MG63 (cell line): ENCODE results near the gene PLET1. TPM values are rescaled to one million over a fixed set of nuclear protein-coding genes. Genes with fewer than 3 reads are reported as not detected.

Experiments used
- DNase-seq: peaks from one replicate; pipeline ENCODE4 v3.0.0-alpha.2; 2020
- H3K27me3 ChIP-seq: fragments of 250-450 bp; sonication (Bioruptor Pico); 2 replicates; pipeline ENCODE4 v1.5.1; 2020; ENCODE audit warnings: mild to moderate bottlenecking, moderate library complexity
- H3K36me3 ChIP-seq: fragments of 250-450 bp; sonication (Bioruptor Pico); 2 replicates; pipeline ENCODE4 v1.5.1; 2020; ENCODE audit warnings: mild to moderate bottlenecking, moderate library complexity
- H3K4me3 ChIP-seq: fragments of 250-450 bp; sonication (Bioruptor Pico); 2 replicates; pipeline ENCODE4 v1.5.1; 2020; ENCODE audit warnings: mild to moderate bottlenecking, moderate library complexity
- H3K9me3 ChIP-seq: fragments of 250-450 bp; sonication (Bioruptor Pico); 2 replicates; pipeline ENCODE4 v1.5.1; 2020; ENCODE audit warnings: mild to moderate bottlenecking, moderate library complexity
- total RNA-seq: library from RNA; depleted of rRNA; stranded (reverse); fragments of >200 nt; shearing (Covaris generic); gene quantifications from 2 replicates; pipeline ENCODE4 v1.2.3, GENCODE V29; 2014; ENCODE audit warnings: low replicate concordance

Gene PLET1
- total RNA-seq, 1 experiment from 2014 or later, result not detected

DNA sequence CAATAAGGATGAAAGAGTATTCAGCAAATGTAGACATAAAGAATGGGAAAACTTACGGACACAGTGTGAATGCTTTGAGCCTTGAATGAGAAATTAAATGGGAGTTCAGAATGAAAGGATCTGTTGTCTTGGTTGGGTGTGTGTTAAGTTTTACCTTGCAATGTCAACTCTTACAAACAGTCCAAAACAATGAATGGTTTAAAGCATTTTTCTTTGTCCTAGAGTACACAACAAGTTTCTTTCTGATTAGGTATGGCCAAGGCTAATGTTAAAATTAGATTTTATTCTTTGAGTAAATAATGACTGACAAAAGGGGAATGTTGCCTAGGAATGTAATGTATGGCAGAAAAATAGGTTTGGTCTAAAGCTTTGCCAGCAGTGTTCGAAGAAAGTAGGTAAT, 32.0 kb downstream of the PLET1 start:
- Histone ChIP-seq H3K27me3 (no peaks in the 10 kb centered on the region), H3K4me3 (no peak overlapping the region), H3K36me3 (peaks cover 35% of the 10 kb centered on the region), H3K9me3 (no peaks in the 10 kb centered on the region)
- no peak for DNase-seq

DNA sequence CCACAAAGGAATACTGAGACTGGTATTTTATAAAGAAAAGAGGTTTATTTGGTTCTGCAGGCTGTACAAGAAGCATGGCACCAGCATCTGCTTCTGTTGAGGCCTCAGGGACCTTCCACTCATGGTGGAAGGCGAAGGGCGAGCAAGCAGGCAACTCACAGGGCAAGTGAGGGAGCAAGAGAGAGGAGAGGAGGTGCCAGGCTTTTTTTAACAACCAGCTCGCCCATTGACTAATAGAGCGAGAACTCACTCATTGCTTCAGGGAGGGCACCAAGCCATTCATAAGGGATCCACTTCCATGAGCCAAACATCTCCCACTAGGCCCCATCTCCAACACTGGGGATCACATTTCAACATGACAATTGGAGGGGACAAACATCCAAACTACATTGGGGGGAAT, 33.2 kb downstream of the PLET1 start:
- no peak for DNase-seq
- H3K9me3 ChIP-seq, result no peaks in the 10 kb centered on the region
- H3K36me3 ChIP-seq, result peaks cover 28% of the 10 kb centered on the region
- peak overlapping the region; percentile 80 for H3K4me3 ChIP-seq
- H3K27me3 ChIP-seq, result no peaks in the 10 kb centered on the region

GRCh38 chr11:112226831-112227401, 33.7 kb downstream of the PLET1 start:
- H3K9me3 ChIP-seq, result no peaks in the 10 kb centered on the region
- H3K27me3 ChIP-seq, result no peaks in the 10 kb centered on the region
- no peak for DNase-seq

GRCh38 chr11:112226062-112226830, 34.4 kb downstream of the PLET1 start, which contains the start of gene PTS:
PTS (plus strand) TSS chr11:112226428; CDS start chr11:112226444, 16 bp downstream.
- peaks cover 24% of the 10 kb centered on the region for H3K36me3 ChIP-seq
- H3K27me3 ChIP-seq, result no peaks in the 10 kb centered on the region
- no peaks in the 10 kb centered on the region for H3K9me3 ChIP-seq
- H3K4me3 ChIP-seq, result peak within 1 kb of the TSS; percentile 80
- DNase-seq, result peak; percentile 90

More at GRCh38 chr11:112226831-112227401, 33.7 kb downstream of the PLET1 start:
- Histone ChIP-seq H3K4me3 (peak overlapping the region; percentile 80), H3K36me3 (peaks cover 25% of the 10 kb centered on the region)

DNA sequence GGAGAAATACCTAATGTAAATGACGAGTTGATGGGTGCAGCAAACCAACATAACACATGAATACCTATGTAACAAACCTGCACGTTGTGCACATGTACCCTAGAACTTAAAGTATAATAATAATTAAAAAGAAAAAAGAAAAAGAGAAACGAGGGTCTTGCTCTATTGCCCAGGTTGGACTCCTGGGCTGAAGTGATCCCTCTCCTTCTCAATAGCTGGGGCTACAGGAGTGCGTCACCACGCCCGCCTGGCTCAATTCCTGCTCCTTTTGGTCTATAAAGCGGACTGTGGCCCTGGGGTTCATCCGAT, 35.0 kb downstream of the PLET1 start:
- Histone ChIP-seq H3K4me3 (peak overlapping the region; percentile 80), H3K36me3 (peaks cover 19% of the 10 kb centered on the region), H3K27me3 (no peaks in the 10 kb centered on the region), H3K9me3 (no peaks in the 10 kb centered on the region)
- peak; percentile 79 for DNase-seq

- DNase-seq, result no peak
- H3K27me3 ChIP-seq, result no peaks in the 10 kb centered on the region
- H3K4me3 ChIP-seq, result no peak overlapping the region
- no peaks in the 10 kb centered on the region for H3K9me3 ChIP-seq
- H3K36me3 ChIP-seq, result peaks cover 4% of the 10 kb centered on the region; the same call in 1 of the 2 replicates
Observed at GRCh38 chr11:112223754-112224532, 36.7 kb downstream of the PLET1 start.

GRCh38 chr11:112223121-112223520, 37.5 kb downstream of the PLET1 start:
- no peaks in the 10 kb centered on the region for H3K27me3 ChIP-seq
- H3K36me3 ChIP-seq, result no peaks in the 10 kb centered on the region; the same call in 1 of the 2 replicates
- DNase-seq, result no peak
- no peak overlapping the region for H3K4me3 ChIP-seq
- H3K9me3 ChIP-seq, result no peaks in the 10 kb centered on the region

DNA sequence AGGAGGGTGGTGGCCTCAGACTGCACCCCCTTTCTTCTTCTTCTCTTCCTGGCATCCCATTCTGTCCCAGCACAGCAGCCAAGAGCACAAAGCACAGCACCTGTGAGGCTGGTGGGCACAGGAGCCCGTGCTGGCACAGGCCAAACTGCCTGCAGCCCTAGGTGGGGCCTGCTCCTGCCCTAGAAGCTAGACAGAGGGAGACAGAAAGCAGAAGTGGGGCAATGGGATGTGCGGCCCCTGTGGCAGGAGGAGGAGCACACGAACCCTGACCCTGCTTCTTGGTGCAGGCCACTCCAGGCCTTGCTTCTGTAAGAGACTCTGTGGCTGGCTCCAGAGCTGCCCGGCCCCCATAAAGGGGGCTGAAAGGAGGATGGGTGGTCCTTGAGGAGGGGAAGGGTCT, 38.4 kb downstream of the PLET1 start:
- no peak for DNase-seq
- no peak overlapping the region for H3K4me3 ChIP-seq

DNA sequence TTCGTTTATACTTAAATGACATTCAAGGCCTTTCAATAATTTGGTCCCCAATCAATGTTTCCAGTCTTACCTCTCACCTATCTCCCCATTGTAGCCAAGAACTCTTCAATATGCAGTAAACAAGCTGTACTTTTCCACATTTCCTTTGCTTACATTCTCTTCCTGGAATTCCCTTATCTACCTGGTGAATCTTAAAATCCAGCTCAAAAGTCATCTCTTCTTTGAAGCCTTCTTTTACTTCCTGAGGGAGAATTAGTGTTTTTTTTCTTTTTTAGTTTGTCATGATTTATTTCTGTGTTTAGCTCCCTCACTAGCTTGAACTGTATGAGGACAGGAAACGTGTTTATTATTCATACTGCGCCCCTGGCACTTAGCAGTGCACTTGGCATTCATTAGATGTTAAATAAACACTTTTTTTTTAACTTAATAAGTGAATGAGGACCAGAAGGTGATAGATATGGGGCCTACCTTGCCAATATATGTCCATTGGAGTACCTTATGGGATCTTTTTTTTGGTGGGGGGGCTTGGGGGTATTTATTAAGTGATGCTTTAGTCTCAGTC, 39.3 kb downstream of the PLET1 start:
- Histone ChIP-seq H3K4me3 (no peak overlapping the region), H3K27me3 (no peaks in the 10 kb centered on the region), H3K36me3 (no peaks in the 10 kb centered on the region), H3K9me3 (no peaks in the 10 kb centered on the region)
- peak; percentile 46 for DNase-seq

More for the DNA sequence above, 38.4 kb downstream of the PLET1 start:
- Histone ChIP-seq H3K36me3 (no peaks in the 10 kb centered on the region), H3K9me3 (no peaks in the 10 kb centered on the region), H3K27me3 (no peaks in the 10 kb centered on the region)

DNA sequence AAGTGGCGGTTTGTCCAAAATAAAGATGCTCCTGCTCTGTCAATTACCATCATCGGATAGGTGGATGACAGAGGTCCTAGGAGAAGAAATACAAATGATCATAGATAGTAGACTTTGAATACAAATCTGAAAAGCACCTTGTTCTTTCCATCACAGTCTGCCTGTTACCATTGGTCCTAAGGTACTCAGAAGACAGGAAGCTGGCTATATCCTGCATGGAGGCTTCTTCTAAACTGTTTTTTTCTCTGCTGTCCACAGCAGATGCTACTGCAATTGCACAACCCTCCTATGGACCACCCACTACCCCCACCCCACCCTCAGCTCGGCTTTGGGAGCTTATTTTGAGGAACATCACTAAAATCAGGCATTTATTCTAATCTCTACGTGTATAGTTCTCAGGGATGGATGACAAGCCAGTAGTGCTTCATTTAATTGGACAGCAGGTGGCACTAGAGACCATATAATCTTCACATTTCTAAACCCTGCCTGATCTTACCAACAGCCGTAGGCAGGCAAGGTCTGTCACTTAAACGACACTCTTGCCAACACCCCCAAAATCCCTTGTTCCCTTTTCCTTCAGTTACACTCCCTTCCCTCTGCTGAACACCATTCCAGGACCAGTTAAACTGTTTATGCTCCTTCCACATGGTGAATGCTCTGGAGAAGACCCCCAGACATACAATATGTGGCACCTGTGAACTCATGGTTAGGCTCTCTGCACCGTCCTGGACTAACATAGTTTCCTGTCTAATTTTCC, 41.0 kb downstream of the PLET1 start:
- Histone ChIP-seq H3K9me3 (no peaks in the 10 kb centered on the region), H3K4me3 (no peak overlapping the region), H3K36me3 (no peaks in the 10 kb centered on the region), H3K27me3 (no peaks in the 10 kb centered on the region)
- DNase-seq, result no peak

DNA sequence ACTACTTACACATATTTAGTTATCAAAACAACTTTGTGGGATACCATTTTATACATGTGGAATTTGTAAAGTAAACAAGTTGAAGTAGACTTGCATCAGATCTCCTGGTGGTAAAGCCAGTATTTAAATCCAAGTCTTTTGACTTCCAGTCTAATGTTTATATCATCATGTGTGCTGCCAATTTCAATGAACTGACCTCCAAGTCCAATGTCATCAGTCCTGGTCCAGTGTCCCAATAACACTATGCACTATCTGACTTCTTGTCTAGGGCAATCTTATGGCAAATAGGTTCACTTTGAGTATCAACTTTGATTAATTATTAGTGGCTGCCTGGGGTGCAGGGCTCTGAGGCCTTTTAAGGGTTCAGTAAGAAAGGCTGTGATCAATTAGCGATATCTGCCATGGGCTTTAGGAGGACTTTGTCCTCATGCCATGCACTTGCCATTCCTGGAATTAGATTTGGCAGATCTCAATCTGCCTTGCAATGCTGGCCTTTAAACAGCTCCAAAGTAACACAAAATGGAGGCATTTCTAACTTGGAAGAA, 44.0 kb downstream of the PLET1 start:
- H3K9me3 ChIP-seq, result no peaks in the 10 kb centered on the region
- no peaks in the 10 kb centered on the region for H3K27me3 ChIP-seq
- no peak for DNase-seq
- H3K4me3 ChIP-seq, result no peak overlapping the region
- H3K36me3 ChIP-seq, result no peaks in the 10 kb centered on the region

DNA sequence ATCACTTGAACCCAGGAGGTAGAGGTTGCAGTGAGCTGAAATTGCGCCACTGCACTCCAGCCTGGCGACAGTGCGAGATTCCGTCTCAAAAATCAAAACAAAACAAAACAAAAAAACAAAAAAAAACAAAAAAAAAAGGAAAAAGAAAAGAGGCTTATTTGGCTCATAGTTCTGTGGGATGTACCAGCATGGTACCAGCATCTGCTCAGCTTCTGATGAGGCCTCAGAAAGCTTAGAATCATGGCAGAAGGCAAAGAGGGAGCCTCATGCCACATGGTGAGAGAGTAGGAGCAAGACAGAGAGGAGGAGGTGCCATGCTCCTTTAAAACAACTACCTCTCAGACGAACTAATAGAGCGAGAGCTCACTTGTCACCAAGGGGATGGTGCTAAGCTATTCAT, 45.0 kb downstream of the PLET1 start:
- DNase-seq, result no peak
- H3K4me3 ChIP-seq, result no peak overlapping the region
- H3K36me3 ChIP-seq, result no peaks in the 10 kb centered on the region
- H3K27me3 ChIP-seq, result no peaks in the 10 kb centered on the region
- H3K9me3 ChIP-seq, result no peaks in the 10 kb centered on the region

- Histone ChIP-seq H3K9me3 (no peaks in the 10 kb centered on the region), H3K36me3 (no peaks in the 10 kb centered on the region), H3K27me3 (no peaks in the 10 kb centered on the region), H3K4me3 (no peak overlapping the region)
- no peak for DNase-seq
Observed at GRCh38 chr11:112213753-112214152, 46.9 kb downstream of the PLET1 start.

DNA sequence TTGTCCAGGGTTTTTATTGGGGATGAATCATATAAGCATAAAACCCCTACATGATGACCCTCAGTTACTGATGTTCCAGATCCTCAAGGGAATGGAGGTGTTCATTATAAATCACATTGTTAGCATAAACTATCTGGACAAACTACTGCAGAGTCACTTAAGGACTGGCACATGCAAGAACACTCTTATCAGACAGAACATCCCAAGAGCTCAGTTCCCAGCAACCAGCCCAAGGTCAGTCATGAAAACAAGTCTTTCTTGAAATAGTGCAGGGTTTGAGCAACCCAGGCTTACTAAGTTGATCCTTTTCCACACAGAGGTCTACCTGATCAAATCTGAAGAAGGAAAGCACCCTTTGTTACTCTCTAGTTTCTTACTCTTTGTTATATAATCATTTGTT, 48.0 kb downstream of the PLET1 start:
- no peaks in the 10 kb centered on the region for H3K27me3 ChIP-seq
- no peaks in the 10 kb centered on the region for H3K36me3 ChIP-seq
- no peaks in the 10 kb centered on the region for H3K9me3 ChIP-seq
- H3K4me3 ChIP-seq, result no peak overlapping the region
- no peak for DNase-seq

GRCh38 chr11:112212290-112212689, 48.4 kb downstream of the PLET1 start:
- Histone ChIP-seq H3K36me3 (no peaks in the 10 kb centered on the region), H3K9me3 (no peaks in the 10 kb centered on the region), H3K4me3 (no peak overlapping the region), H3K27me3 (no peaks in the 10 kb centered on the region)
- no peak for DNase-seq

DNA sequence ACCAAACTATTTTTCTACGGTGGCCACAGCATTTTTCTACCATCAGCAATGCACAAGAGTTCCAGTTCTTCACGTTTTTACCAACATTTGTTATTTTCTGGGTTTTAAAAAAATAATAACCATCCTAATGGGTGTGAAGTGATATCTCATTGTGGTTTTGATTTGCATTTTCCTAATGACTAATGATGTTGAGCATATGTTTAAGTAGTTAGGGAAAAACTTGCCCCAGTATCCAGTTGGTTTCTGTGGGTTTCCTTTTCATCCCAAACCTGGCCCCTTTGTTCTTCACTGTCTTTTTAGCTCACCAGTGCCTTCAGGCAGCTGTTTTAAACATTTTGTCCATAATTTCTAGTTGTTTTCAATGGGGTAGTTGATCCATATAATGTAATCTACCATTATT, 49.1 kb downstream of the PLET1 start:
- Histone ChIP-seq H3K4me3 (no peak overlapping the region), H3K36me3 (no peaks in the 10 kb centered on the region), H3K27me3 (no peaks in the 10 kb centered on the region), H3K9me3 (no peaks in the 10 kb centered on the region)
- DNase-seq, result no peak
